ENCODE data around the gene C2CD5.

The C2CD5 gene

DNA sequence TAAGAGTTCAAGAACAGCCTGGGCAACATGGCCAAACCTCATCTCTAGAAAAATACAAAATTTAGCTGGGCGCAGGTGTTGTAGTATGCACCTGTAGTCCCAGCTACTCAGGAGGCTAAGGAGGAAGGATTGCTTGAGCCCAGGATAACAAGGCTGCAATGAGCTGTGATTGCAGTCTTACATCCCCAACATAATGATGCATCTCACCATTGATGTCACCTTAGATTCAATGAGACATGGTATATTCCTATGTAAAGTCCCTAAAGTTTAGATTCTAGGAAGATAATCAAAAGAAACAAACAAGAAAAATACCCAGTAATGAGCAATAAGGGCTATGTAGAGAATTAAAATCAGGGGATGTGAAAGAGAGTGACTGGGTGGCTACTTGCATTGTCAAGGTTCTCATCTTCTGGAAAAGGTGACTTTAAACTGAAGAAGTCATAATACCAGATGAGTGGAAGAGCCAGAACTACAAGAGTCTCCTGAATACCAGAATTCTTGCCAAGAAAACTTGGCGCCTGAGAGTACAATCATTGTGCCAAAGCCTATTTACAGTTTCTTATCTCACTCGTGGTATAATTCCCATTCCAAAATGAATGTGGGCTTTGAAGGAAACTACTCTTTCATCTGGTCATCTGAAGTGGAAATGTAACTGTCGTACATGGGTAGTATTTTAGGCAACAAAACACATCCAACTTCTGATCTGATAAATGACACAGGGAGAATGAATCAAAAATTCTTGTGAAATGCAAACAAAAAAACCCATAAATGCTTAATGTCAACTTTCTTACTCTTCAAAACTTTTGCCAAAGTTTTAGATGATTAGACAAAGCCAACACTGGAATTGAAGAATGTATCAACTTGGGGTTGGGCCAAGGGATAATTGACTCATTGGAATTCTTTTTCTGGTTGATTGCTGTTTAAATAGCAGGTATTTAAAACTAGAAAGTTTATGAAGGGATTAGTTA is 128.7 kb downstream of the C2CD5 start:
- H3K36me3 ChIP-seq (ENCODE audit: insufficient read depth, low read length): no peaks in the 10 kb centered on the region
- no peaks in the 10 kb centered on the region for H3K4me1 ChIP-seq (ENCODE audit: insufficient read depth, low read length)
- H3K4me3 ChIP-seq (ENCODE audit: low read depth in 1 of 2, low read length in 2 of 2): no peak overlapping the region
- no peak for DNase-seq
- TF ChIP-seq EZH2 (IDR thresholded peaks at IDR 0.05; ENCODE audit: borderline replicate concordance, low read depth, low read length, severe bottlenecking): no peak
- TF ChIP-seq, protein P1, sequence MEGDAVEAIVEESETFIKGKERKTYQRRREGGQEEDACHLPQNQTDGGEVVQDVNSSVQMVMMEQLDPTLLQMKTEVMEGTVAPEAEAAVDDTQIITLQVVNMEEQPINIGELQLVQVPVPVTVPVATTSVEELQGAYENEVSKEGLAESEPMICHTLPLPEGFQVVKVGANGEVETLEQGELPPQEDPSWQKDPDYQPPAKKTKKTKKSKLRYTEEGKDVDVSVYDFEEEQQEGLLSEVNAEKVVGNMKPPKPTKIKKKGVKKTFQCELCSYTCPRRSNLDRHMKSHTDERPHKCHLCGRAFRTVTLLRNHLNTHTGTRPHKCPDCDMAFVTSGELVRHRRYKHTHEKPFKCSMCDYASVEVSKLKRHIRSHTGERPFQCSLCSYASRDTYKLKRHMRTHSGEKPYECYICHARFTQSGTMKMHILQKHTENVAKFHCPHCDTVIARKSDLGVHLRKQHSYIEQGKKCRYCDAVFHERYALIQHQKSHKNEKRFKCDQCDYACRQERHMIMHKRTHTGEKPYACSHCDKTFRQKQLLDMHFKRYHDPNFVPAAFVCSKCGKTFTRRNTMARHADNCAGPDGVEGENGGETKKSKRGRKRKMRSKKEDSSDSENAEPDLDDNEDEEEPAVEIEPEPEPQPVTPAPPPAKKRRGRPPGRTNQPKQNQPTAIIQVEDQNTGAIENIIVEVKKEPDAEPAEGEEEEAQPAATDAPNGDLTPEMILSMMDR (IDR thresholded peaks at IDR 0.05; ENCODE audit: borderline replicate concordance, extremely low read depth, low read length, poor library complexity, severe bottlenecking): no peak
- H4K20me1 ChIP-seq (ENCODE audit: insufficient read depth, low read length): no peaks in the 10 kb centered on the region
- H2AFZ ChIP-seq (ENCODE audit: low read depth, low read length): no peak overlapping the region
- no peak overlapping the region for H3K27ac ChIP-seq (ENCODE audit: low read length)
- ATAC-seq (ENCODE audit: insufficient read depth, low read depth): no peak
- no peak overlapping the region for H3K4me2 ChIP-seq (ENCODE audit: insufficient read depth, low read length)
- no peaks in the 10 kb centered on the region for H3K79me2 ChIP-seq (ENCODE audit: insufficient read depth, low read length)
- H3K9me3 ChIP-seq (ENCODE audit: insufficient read depth, low read length, severe bottlenecking): no peaks in the 10 kb centered on the region
- H3K9ac ChIP-seq (ENCODE audit: low read depth, low read length): no peak overlapping the region
- no peaks in the 10 kb centered on the region for H3K27me3 ChIP-seq (ENCODE audit: insufficient read depth, low read length, poor library complexity)

DNA sequence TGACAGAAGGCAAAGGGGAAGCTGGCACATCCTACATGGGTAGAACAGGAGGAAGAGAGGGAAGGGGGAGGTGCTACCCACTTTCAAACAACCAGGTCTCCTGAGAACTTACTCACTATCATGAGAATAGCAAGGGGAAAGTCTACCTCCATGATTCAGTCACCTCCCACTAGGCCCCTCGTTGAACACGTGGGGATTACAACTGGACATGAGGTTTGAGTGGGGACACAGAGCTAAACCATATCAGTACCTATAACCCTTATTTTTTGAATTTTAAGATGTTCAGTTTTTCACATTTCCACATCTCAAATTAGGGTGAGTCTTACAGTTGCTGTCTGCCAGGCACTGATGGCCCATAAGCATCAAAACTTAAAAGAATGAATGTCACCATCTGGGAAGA is 129.6 kb downstream of the C2CD5 start:
- no peaks in the 10 kb centered on the region for H3K79me2 ChIP-seq (ENCODE audit: insufficient read depth, low read length)
- H3K9me3 ChIP-seq (ENCODE audit: insufficient read depth, low read length, severe bottlenecking): no peaks in the 10 kb centered on the region
- no peaks in the 10 kb centered on the region for H4K20me1 ChIP-seq (ENCODE audit: insufficient read depth, low read length)
- no peaks in the 10 kb centered on the region for H3K36me3 ChIP-seq (ENCODE audit: insufficient read depth, low read length)
- no peaks in the 10 kb centered on the region for H3K27me3 ChIP-seq (ENCODE audit: insufficient read depth, low read length, poor library complexity)
- DNase-seq (no peak), ATAC-seq (ENCODE audit: insufficient read depth, low read depth) (no peak)
- H3K4me3 ChIP-seq (ENCODE audit: low read depth in 1 of 2, low read length in 2 of 2): no peak overlapping the region
- no peak overlapping the region for H2AFZ ChIP-seq (ENCODE audit: low read depth, low read length)
- no peaks in the 10 kb centered on the region for H3K4me1 ChIP-seq (ENCODE audit: insufficient read depth, low read length)
- no peak overlapping the region for H3K27ac ChIP-seq (ENCODE audit: low read length)
- H3K4me2 ChIP-seq (ENCODE audit: insufficient read depth, low read length): no peak overlapping the region
- no peak for TF ChIP-seq EZH2 (IDR thresholded peaks at IDR 0.05; ENCODE audit: borderline replicate concordance, low read depth, low read length, severe bottlenecking)
- TF ChIP-seq, protein P1 (IDR thresholded peaks at IDR 0.05; ENCODE audit: borderline replicate concordance, extremely low read depth, low read length, poor library complexity, severe bottlenecking): no peak
- no peak overlapping the region for H3K9ac ChIP-seq (ENCODE audit: low read depth, low read length)

DNA sequence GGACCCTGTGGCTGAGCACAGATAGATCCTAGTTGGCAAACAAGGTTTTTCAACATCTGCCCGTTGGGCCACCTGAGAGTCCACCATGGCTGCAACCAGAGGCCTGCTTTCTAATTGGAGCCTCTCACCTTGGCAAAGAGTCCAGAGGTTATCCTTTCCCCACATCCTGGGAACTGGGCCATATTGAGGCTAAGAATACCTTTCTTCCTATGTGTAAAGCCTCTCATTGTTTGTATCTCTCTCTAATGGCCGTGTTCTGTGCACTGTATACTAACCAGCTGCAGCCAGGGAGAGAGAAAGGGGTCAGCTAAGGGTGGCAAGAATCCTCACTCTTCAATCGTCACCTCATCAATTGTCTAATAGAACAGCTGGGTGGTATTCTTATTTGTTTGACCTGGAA is 130.8 kb downstream of the C2CD5 start:
- ATAC-seq (ENCODE audit: insufficient read depth, low read depth) (no peak), DNase-seq (no peak)
- Histone ChIP-seq H3K27me3 (ENCODE audit: insufficient read depth, low read length, poor library complexity) (no peaks in the 10 kb centered on the region), H3K27ac (ENCODE audit: low read length) (no peak overlapping the region), H3K9ac (ENCODE audit: low read depth, low read length) (no peak overlapping the region), H3K4me3 (ENCODE audit: low read depth in 1 of 2, low read length in 2 of 2) (no peak overlapping the region), H3K9me3 (ENCODE audit: insufficient read depth, low read length, severe bottlenecking) (no peaks in the 10 kb centered on the region), H2AFZ (ENCODE audit: low read depth, low read length) (no peak overlapping the region), H3K36me3 (ENCODE audit: insufficient read depth, low read length) (no peaks in the 10 kb centered on the region), H4K20me1 (ENCODE audit: insufficient read depth, low read length) (no peaks in the 10 kb centered on the region), H3K4me2 (ENCODE audit: insufficient read depth, low read length) (no peak overlapping the region), H3K79me2 (ENCODE audit: insufficient read depth, low read length) (no peaks in the 10 kb centered on the region), H3K4me1 (ENCODE audit: insufficient read depth, low read length) (no peaks in the 10 kb centered on the region)
- TF ChIP-seq, protein P1 (IDR thresholded peaks at IDR 0.05; ENCODE audit: borderline replicate concordance, extremely low read depth, low read length, poor library complexity, severe bottlenecking): no peak
- no peak for TF ChIP-seq EZH2 (IDR thresholded peaks at IDR 0.05; ENCODE audit: borderline replicate concordance, low read depth, low read length, severe bottlenecking)

All from DND-41 (cell line).